Measurements from ENCODE around the gene TMC1. TPM values are rescaled to one million over a fixed set of nuclear protein-coding genes. Genes with fewer than 3 reads are reported as not detected.

TMC1 gene
- total RNA-seq, 1 donor, result 0.36 TPM

- TF ChIP-seq CTCF (IDR thresholded peaks at IDR 0.05; ENCODE audit: insufficient read depth, low read length), result no peak
- no peak overlapping the region for H3K4me3 ChIP-seq (ENCODE audit: low read depth, low read length)
- DNase-seq (ENCODE audit: low read depth), result no peak
Observed at GRCh38 chr9:72728031-72728770, 206.8 kb downstream of the TMC1 start.

- no peak for TF ChIP-seq CTCF (IDR thresholded peaks at IDR 0.05; ENCODE audit: insufficient read depth, low read length)
- no peak for DNase-seq (ENCODE audit: low read depth)
- H3K4me3 ChIP-seq (ENCODE audit: low read depth, low read length), result no peak overlapping the region
Observed at GRCh38 chr9:72733895-72734294, 212.5 kb downstream of the TMC1 start.

GRCh38 chr9:72734631-72735030 is 213.2 kb downstream of the TMC1 start:
- no peak overlapping the region for H3K4me3 ChIP-seq (ENCODE audit: low read depth, low read length)
- TF ChIP-seq CTCF (IDR thresholded peaks at IDR 0.05; ENCODE audit: insufficient read depth, low read length), result no peak
- DNase-seq (ENCODE audit: low read depth), result no peak

- TF ChIP-seq CTCF (IDR thresholded peaks at IDR 0.05; ENCODE audit: insufficient read depth, low read length), result no peak
- DNase-seq (ENCODE audit: low read depth), result no peak
- H3K4me3 ChIP-seq (ENCODE audit: low read depth, low read length), result no peak overlapping the region
Observed at GRCh38 chr9:72743836-72744235, 222.4 kb downstream of the TMC1 start.

GRCh38 chr9:72749276-72749675 is 227.9 kb downstream of the TMC1 start:
- H3K4me3 ChIP-seq (ENCODE audit: low read depth, low read length), result no peak overlapping the region
- no peak for DNase-seq (ENCODE audit: low read depth)
- TF ChIP-seq CTCF (IDR thresholded peaks at IDR 0.05; ENCODE audit: insufficient read depth, low read length), result no peak

- no peak for DNase-seq (ENCODE audit: low read depth)
- H3K4me3 ChIP-seq (ENCODE audit: low read depth, low read length), result no peak overlapping the region
- TF ChIP-seq CTCF (IDR thresholded peaks at IDR 0.05; ENCODE audit: insufficient read depth, low read length), result no peak
Observed at GRCh38 chr9:72751541-72751940, 230.1 kb downstream of the TMC1 start.

All from fibroblast of the aortic adventitia (primary cell).